ENCODE results near the gene TMUB1. TPM values are rescaled to one million over a fixed set of nuclear protein-coding genes. Genes with fewer than 3 reads are reported as not detected.
A peak's percentile ranks its signal among the peaks of the same experiment; 100 is the strongest.

TMUB1 gene
- total RNA-seq, 1 experiment from 2014 or later: 258 TPM

GRCh38 chr7:151121380-151122170 is 38.3 kb upstream of the TMUB1 start:
- DNase-seq (ENCODE audit: low spot score): no peak

DNA sequence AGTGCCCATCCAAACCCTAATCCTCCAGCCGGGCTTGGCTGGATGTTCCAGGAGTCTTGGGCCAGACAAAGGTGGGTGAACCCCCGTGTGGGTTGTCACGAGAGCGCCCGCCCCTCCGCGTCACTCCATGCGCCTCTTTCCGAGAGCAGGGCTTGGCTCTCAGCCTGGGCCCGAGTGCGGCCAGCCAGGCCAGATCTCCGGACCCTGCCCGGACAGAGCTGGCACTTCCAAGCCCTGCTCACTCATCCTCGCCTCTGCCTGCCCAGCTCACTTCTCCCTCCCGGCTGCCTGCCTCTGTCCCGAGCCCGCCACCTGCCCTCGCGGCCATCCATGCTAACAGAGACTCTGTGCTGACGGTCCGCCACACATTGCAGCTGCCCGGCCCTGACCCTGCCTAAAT is 37.6 kb upstream of the TMUB1 start:
- DNase-seq (ENCODE audit: low spot score): no peak

- no peak for DNase-seq (ENCODE audit: low spot score)
These were observed 36.6 kb upstream of the TMUB1 start for GRCh38 chr7:151119902-151120301.

DNA sequence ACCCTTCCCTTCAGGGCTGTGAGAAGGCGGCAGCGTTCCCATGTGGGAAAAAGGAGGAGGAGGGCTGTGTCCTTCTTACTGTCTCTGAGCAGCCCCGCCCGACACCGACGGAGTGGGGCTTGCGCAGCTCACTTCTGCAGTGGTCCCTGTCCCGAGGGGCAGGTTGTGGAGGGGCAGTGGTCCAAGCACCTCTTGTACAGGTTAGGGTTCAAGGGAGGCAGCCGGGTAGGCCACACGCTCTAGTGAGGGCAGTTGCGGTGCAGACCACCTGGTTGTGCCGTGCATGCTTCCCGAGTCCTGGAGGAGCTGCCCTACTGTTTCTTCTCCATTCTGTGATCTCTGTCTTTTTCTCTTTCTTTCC is 35.7 kb upstream of the TMUB1 start:
- no peak for DNase-seq (ENCODE audit: low spot score)

DNA sequence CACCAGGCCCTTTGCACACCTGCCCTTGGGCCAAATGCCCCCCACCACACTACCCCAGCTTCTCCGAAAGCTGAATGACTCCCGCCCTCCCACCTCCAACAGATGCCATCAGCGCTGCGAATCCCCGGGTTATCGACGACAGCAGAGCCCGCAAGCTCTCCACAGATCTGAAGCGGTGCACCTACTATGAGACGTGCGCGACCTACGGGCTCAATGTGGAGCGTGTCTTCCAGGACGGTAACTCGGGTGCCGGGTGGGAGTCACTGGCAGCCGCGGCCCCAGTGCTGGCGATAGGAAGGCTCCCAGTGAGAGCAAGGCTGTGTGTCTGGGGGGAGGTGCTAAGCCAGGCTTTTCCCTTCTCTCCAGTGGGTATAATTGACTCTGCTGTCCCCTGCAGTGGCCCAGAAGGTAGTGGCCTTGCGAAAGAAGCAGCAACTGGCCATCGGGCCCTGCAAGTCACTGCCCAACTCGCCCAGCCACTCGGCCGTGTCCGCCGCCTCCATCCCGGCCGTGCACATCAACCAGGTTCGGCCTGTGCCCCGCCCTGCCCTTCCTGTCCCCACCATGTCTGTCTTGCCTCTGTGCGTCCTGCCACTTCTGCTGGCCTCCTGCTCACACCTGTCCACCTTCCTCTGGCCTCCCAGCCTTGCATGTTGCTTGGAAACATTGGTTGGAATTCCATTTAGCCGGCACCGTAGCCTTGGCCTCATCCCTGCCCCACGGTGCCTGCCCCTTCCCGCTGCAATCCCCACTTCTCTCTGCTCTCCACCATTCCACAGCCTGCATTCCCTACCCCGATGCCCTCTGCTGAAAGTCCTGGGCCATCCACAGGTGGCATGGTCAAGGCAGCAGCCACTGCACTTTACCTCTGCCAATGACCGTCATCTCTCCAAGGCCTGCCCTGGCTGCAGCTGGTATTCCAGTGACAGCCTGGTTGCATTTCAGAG is 35.1 kb upstream of the TMUB1 start:
- no peak for DNase-seq (ENCODE audit: low spot score)

DNA sequence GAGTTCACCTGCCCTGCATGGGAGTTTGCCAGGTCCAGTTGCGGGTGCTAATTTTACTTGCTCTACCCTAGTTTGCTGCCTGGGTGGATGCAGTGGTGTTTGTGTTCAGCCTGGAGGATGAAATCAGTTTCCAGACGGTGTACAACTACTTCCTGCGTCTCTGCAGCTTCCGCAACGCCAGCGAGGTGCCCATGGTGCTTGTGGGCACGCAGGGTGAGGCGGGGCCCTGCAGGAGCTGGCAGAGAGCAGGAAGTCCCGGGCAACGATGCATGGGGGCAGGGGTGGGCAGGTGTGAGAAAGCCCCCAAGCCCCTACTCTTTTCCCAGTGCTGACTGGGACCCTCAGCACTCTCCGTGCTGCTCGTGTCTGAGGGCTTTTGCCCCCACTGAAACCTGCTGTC is 34.3 kb upstream of the TMUB1 start:
- DNase-seq (ENCODE audit: low spot score): no peak

DNA sequence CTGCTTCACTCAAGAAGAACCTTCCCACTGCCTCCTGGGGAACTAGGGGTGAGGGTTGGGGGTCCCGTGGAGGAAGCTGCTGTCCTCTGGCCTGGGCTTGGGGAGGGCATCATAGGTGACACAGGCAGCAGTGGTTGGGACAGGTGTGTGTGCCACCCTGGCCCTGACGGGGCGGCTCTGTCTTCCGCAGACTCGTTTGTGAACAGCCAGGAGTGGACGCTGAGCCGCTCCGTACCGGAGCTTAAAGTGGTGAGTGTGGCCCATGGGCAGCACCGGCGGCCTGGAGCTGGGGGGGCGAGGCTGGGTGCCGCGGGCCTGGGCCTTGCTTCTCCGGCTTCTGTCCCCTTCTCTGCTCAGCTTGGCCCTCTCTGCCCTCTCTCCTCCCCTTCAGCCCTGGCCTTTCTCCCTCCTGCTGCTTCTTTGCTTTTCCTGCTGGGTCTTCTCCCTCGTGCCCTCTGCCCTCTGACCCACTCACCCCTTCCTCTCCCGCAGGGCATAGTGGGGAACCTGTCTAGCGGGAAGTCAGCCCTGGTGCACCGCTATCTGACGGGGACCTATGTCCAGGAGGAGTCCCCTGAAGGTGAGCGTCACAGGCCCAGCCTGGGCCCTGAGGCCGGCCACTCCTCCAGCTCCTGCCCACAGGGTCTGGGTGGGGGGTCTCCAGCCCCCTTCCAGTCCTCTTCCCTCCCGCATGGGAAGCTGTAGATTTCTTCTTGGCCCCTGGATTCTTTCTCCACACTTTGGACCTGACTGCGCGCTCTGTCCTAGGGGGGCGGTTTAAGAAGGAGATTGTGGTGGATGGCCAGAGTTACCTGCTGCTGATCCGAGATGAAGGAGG is 33.5 kb upstream of the TMUB1 start:
- no peak for DNase-seq (ENCODE audit: low spot score)

- peak; percentile 99 for DNase-seq (ENCODE audit: low spot score)
These were observed 32.6 kb upstream of the TMUB1 start for GRCh38 chr7:151115836-151116418.

- DNase-seq (ENCODE audit: low spot score): peak; percentile 54
These were observed 32.0 kb upstream of the TMUB1 start for GRCh38 chr7:151115121-151115835.

DNA sequence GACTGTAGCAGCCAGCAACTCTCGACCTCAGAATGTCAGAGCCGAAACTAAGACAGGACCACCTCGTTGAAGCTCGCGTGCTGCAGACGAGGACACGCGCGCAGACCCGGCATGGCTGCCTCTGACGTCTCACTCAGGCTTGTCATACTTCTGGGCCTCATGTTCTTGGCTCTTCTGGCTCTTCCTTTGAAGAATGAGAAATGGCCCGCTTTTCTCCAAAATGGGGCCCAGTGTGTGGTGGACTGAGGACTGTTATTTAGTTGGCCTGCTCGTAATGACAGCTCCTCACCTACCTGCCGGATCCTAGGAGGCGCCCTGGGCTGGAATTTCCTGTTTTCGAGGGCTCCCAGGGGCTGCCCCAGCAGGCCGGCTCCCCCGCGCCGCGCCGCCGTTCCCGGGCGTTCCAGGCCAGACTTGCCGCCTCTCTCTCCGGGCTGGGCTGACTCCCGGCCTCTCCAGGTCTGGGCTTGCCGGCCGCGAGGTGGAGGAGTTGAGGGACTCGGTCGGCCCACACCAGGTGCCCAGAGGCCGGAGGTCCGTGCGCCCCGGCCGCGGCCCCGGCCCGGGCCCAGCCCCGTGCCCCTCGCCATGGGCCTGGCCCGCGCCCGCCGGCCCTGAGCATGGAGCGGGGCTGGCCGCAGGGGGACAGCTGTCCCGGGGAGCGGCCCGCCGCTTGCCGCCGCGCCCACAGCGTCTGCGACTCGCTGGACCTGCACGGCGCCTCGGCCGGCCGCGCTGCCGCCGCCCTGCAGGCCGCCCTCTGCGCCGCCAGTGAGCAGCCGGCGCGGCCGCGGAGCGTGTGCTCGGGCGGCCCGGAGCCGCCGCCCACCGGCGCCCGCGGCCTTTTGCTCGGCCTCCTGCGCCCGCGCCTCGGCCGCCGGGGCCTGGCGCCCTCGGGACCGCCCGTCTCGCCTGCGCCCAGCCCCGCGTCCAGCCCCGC is 31.1 kb upstream of the TMUB1 start:
- peak; percentile 66 for DNase-seq (ENCODE audit: low spot score)

DNA sequence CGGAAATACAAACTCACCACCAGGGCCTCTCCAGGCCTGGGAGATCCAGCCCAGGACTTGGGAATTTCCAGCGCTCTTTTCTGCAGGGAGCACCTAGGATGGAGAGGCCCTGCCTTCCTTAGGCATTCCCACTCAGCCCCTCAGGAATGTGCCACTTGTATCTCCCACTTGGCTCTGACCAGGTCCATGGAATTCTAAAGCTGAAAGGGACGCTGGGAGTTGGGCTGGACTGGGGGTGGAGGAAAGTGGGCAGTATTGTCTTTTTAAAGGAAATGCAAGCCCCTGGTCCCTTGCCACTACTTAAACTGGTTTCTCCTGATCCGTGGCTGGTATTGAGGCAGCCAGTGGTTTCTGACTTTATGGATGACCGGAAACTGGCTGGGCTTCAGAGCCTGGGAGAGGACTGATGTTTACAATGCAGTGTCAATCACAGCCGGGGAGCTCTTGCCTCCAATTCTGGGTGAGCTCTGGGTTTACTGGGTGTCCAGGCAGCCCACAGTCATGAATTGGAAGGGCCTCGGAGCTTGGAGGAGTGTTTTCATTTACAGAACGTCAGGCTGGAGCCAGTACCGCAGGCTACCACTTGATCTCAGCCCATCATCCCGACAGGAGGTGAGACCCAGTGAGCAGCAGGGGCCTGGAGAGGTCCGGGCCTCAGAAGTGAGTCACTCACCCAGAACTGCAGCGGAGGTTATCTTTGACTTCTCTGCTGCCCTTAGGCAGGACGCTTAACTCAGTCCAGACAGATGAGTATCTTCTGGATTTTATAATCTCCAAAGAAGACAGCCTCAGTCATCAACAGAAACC is 30.3 kb upstream of the TMUB1 start:
- DNase-seq (ENCODE audit: low spot score): peak; percentile 80

- DNase-seq (ENCODE audit: low spot score): peak; percentile 92
These were observed 27.8 kb upstream of the TMUB1 start for GRCh38 chr7:151110941-151111645.

- no peak for DNase-seq (ENCODE audit: low spot score)
These were observed 27.1 kb upstream of the TMUB1 start for GRCh38 chr7:151110236-151110940.

DNA sequence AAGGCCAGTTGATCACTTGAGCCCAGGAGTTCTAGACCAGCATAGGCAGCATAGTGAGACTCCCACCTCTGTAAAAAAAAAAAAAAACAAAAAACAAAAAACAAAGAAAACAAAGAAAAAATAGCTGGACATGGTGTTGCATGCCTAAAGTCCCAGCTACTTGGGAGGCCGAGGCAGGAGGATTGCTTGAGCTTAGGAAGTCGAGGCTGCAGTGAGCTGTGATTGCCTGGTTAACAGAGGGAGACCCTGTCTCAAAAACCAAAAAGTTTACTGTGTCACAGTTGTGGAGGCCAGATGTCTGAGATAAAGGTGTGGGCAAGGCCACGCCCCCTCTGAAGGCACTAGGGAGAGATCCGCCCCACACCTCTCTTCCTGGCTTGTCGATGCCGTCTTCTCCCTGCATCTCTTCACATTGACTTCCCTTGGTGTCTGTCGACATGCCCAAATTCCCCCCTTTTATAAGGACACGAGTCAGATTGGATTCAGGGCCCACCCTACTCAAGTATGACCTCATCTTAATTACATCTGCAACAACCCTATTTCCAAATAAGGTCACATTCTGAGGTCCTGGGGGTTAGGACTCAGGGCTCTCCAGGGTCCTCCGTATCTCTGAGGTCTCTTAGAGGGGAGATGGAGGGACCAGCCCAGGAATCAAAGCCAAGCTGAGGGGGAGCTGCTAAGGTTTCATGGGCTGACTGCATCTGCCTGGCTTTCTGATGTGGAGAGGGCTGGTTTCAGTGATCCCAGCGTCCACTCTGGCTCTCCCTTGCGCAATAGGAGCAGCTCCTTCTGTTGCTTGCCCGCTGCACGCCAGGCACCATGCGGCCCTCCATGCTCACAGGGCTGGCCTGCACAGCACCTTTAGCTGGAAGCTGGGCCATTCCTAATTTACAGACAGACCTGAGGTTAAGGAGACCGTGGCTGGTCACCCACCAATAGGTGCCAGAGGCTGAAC is 26.1 kb upstream of the TMUB1 start:
- DNase-seq (ENCODE audit: low spot score): no peak

- DNase-seq (ENCODE audit: low spot score): no peak
These were observed 24.6 kb upstream of the TMUB1 start for GRCh38 chr7:151107882-151108281.
